Cardiac fibroblast (primary cell): ENCODE measurements around the gene CCNK.

ENCODE experiments used
- DNase-seq, 2 donors: peaks; one replicate each; pipeline versions ENCODE4 v3.0.0 to v3.0.0-alpha.2; 2010; ENCODE audit warnings: low read depth in 2 of 2
- H3K4me3 ChIP-seq, 2 donors: replicated peaks in 1 of 2; 1 replicate in 1 of 2; 2 replicates in 1 of 2; pipeline ENCODE4 v1.5.1; 2011; ENCODE audit warnings: low read depth in 2 of 2, low read length in 2 of 2, mild to moderate bottlenecking in 2 of 2, moderate library complexity in 1 of 2
- CTCF ChIP-seq: IDR thresholded peaks from one replicate; pipeline ENCODE4 v1.5.1; 2011; ENCODE audit warnings: low read depth, mild to moderate bottlenecking, low read length, inconsistent platforms

The CCNK gene

GRCh38 chr14:99513946-99514551 lies 32.8 kb downstream of the CCNK start:
- H3K4me3 ChIP-seq: no peak overlapping the region
- DNase-seq: no peak

GRCh38 chr14:99514552-99515300 lies 33.5 kb downstream of the CCNK start:
- TF ChIP-seq CTCF: no peak
- no peak for DNase-seq
- H3K4me3 ChIP-seq: no peak overlapping the region

More at GRCh38 chr14:99513946-99514551, 32.8 kb downstream of the CCNK start:
- no peak for TF ChIP-seq CTCF

- DNase-seq: no peak
- no peak overlapping the region for H3K4me3 ChIP-seq
- TF ChIP-seq CTCF: no peak
Measured at GRCh38 chr14:99515301-99516155, 34.3 kb downstream of the CCNK start.

GRCh38 chr14:99516156-99516870 lies 35.1 kb downstream of the CCNK start:
- no peak overlapping the region for H3K4me3 ChIP-seq
- TF ChIP-seq CTCF: no peak
- no peak for DNase-seq

GRCh38 chr14:99516871-99517642 lies 35.8 kb downstream of the CCNK start:
- DNase-seq: no peak
- H3K4me3 ChIP-seq: no peak overlapping the region
- TF ChIP-seq CTCF: no peak
